ENCODE measurements around the gene PPM1D.

Gene PPM1D

DNA sequence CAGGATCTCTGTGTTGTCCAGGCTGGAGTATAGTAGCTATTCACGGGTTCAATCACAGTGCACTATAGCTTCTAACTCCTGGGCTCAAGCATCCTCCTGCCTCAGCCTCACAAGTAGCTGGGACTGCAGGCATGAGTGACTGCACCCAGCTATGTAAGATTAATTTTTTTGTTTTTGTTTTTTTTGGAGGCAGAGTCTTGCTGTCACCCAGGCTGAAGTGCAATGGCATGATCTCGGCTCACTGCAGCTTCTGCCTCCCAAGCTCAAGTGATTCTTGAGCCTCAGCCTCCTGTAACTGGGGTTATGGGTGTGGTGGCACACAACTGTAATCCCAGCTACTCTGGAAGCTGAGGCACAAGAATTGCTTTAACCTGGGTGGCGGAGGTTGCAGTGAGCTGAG, 15.8 kb downstream of the PPM1D start:
- intact Hi-C loops (cut with DNase I; ENCODE audit: low total_unique reads), result no loop called here
- peaks cover 0 to 42% (median 11%) of the 10 kb centered on the region in 4 donors for H3K4me1 ChIP-seq
- no peak for DNase-seq
- H3K4me3 ChIP-seq, result no peak overlapping the region
- H3K27me3 ChIP-seq, result no peaks in the 10 kb centered on the region
- no peak overlapping the region for H3K27ac ChIP-seq
- no peaks in the 10 kb centered on the region for H3K9me3 ChIP-seq
- H3K36me3 ChIP-seq, result no peaks in the 10 kb centered on the region
- TF ChIP-seq, protein P1, sequence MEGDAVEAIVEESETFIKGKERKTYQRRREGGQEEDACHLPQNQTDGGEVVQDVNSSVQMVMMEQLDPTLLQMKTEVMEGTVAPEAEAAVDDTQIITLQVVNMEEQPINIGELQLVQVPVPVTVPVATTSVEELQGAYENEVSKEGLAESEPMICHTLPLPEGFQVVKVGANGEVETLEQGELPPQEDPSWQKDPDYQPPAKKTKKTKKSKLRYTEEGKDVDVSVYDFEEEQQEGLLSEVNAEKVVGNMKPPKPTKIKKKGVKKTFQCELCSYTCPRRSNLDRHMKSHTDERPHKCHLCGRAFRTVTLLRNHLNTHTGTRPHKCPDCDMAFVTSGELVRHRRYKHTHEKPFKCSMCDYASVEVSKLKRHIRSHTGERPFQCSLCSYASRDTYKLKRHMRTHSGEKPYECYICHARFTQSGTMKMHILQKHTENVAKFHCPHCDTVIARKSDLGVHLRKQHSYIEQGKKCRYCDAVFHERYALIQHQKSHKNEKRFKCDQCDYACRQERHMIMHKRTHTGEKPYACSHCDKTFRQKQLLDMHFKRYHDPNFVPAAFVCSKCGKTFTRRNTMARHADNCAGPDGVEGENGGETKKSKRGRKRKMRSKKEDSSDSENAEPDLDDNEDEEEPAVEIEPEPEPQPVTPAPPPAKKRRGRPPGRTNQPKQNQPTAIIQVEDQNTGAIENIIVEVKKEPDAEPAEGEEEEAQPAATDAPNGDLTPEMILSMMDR (IDR thresholded peaks at IDR 0.05), result no peak

DNA sequence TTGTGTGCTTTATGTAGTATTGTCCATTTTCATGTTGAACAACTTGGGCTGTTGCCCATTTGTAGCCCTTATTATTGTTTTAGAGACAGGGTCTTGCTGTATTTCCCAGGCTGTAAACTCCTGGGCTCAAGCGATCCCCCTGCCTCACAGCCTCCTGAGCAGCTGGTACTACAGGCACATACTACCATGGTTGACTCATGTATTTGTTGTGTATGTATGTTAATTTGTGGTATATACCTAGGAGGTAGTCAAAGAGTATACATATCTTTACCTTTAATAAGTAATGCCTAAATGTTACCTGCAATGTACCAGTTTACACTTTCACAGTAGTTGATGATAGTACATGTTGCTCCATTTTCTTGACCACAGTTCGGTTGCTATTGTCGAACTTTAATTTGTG, 18.1 kb downstream of the PPM1D start:
- H3K27ac ChIP-seq, result no peak overlapping the region
- no peak overlapping the region for H3K4me3 ChIP-seq
- TF ChIP-seq, protein P1 (IDR thresholded peaks at IDR 0.05), result no peak
- no peaks in the 10 kb centered on the region for H3K9me3 ChIP-seq
- intact Hi-C loops (cut with DNase I; ENCODE audit: low total_unique reads), result no loop called here
- H3K36me3 ChIP-seq, result no peaks in the 10 kb centered on the region
- no peak for DNase-seq
- H3K4me1 ChIP-seq, result peaks cover 0 to 33% (median 9%) of the 10 kb centered on the region in 4 donors
- no peaks in the 10 kb centered on the region for H3K27me3 ChIP-seq

DNA sequence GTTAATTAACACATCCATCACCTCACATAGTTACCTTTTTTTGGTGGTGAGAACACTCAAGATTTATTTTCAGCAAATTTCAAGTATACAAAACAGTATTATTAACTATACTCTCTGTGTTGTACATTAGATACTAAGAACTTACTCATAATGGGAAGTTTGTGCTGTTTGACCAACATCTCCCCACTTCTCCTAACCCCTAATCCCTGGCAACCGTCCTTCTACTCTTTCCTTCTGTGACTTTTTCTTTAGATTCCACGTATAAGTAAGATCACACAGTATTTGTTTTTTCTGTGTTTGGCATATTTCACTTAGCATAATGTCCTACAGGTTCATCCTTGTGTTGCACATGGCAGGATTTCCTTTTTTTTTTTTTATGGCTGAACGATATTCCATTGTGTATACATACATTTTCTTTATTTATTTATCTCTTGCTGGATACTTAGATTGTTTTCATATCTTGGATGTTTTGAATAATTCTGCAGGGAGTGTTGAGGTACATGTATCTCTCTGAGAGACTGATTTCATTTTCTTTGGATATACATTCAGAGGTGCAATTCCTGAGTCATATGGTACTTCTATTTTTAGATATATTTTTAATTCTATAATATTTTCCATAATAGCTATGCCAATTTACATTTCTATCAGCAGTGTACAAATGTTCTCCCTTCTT, 19.0 kb downstream of the PPM1D start:
- Histone ChIP-seq H3K4me1 (peaks cover 0 to 29% (median 4%) of the 10 kb centered on the region in 4 donors), H3K9me3 (no peaks in the 10 kb centered on the region), H3K27ac (no peak overlapping the region), H3K36me3 (no peaks in the 10 kb centered on the region), H3K27me3 (no peaks in the 10 kb centered on the region), H3K4me3 (no peak overlapping the region)
- TF ChIP-seq, protein P1 (IDR thresholded peaks at IDR 0.05), result no peak
- intact Hi-C loops (cut with DNase I; ENCODE audit: low total_unique reads), result no loop called here
- DNase-seq, result no peak

- Histone ChIP-seq H3K4me1 (peaks cover 0 to 13% (median 0%) of the 10 kb centered on the region in 4 donors), H3K4me3 (no peak overlapping the region), H3K9me3 (no peaks in the 10 kb centered on the region), H3K27ac (no peak overlapping the region), H3K27me3 (no peaks in the 10 kb centered on the region), H3K36me3 (peaks cover 7 to 18% (median 15%) of the 10 kb centered on the region in 3 donors)
- intact Hi-C loops (cut with DNase I; ENCODE audit: low total_unique reads), result no loop called here
- TF ChIP-seq, protein P1 (IDR thresholded peaks at IDR 0.05), result no peak
- DNase-seq, result no peak
Measured at GRCh38 chr17:60622961-60623360, 23.0 kb downstream of the PPM1D start.

- intact Hi-C loops (cut with DNase I; ENCODE audit: low total_unique reads), result no loop called here
- Histone ChIP-seq H3K4me1 (peaks cover 0 to 13% (median 0%) of the 10 kb centered on the region in 4 donors), H3K27me3 (no peaks in the 10 kb centered on the region), H3K9me3 (no peaks in the 10 kb centered on the region), H3K36me3 (peaks cover 7 to 18% (median 15%) of the 10 kb centered on the region in 3 donors), H3K27ac (no peak overlapping the region), H3K4me3 (no peak overlapping the region)
- no peak for DNase-seq
- TF ChIP-seq, protein P1 (IDR thresholded peaks at IDR 0.05), result no peak
Measured at GRCh38 chr17:60623415-60623814, 23.4 kb downstream of the PPM1D start.
